ENCODE data around the gene GPR35. TPM values are rescaled to one million over a fixed set of nuclear protein-coding genes. Genes with fewer than 3 reads are reported as not detected.
"Not testable (repeated sequence)": the region's sequence is repeated elsewhere in the genome, so short reads cannot be mapped to it uniquely, and the experiment has no call there.

GPR35 gene
- polyA plus RNA-seq, 1 experiment: 0.17 TPM

DNA sequence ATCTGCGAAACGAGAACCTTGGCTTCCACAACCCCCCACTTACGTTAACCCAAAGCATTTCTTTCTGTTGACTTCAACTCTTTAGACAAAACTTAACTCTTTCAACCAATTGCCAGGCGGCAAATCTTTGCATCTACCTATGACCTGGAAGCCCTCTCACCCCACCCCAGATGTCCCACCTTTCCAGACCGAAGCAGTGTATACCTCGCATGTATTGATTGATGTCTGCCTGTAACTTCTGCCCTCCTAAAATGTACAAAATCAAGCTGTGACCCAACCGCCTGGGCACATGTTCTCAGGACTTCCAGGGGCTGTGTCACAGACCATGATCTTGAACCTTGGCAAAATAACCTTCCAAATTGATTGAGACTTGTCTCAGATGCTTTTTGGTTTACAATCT, 45.1 kb downstream of the GPR35 start:
- ChIA-PET POLR2A (no interaction called here), CTCF (no interaction called here)
- no peak for DNase-seq (ENCODE audit: low read depth)
- Histone ChIP-seq H3K4me3 (ENCODE audit: low read depth, low read length) (no peak overlapping the region), H3K36me3 (ENCODE audit: control insufficient read depth, insufficient read depth, low read length) (no peaks in the 10 kb centered on the region), H3K27me3 (ENCODE audit: control insufficient read depth, insufficient read depth, low read length) (peaks cover 8% of the 10 kb centered on the region)
- TF ChIP-seq, protein P1, sequence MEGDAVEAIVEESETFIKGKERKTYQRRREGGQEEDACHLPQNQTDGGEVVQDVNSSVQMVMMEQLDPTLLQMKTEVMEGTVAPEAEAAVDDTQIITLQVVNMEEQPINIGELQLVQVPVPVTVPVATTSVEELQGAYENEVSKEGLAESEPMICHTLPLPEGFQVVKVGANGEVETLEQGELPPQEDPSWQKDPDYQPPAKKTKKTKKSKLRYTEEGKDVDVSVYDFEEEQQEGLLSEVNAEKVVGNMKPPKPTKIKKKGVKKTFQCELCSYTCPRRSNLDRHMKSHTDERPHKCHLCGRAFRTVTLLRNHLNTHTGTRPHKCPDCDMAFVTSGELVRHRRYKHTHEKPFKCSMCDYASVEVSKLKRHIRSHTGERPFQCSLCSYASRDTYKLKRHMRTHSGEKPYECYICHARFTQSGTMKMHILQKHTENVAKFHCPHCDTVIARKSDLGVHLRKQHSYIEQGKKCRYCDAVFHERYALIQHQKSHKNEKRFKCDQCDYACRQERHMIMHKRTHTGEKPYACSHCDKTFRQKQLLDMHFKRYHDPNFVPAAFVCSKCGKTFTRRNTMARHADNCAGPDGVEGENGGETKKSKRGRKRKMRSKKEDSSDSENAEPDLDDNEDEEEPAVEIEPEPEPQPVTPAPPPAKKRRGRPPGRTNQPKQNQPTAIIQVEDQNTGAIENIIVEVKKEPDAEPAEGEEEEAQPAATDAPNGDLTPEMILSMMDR (IDR thresholded peaks at IDR 0.05; ENCODE audit: insufficient read depth, low read depth, low read length): no peak

DNA sequence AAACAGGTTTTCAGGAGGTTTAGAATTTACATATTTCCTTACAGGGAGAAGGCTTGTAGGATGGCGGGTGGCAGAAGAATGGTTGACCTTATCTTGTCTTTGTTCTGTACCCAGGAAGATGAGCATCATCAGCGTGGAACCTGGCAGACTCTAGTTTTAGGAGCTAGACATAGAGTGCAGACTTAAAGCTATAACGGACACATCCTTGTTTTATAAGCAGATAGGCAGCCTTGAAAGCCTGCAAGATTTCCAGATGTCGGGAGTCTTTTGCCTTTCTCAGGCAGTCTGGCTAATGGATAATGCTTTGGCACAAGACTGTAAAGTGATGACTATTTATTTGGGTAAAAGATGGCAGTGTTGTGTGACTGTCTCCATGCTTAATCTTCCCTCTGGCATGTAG, 45.7 kb downstream of the GPR35 start:
- H3K36me3 ChIP-seq (ENCODE audit: control insufficient read depth, insufficient read depth, low read length): no peaks in the 10 kb centered on the region
- peaks cover 8% of the 10 kb centered on the region for H3K27me3 ChIP-seq (ENCODE audit: control insufficient read depth, insufficient read depth, low read length)
- no peak overlapping the region for H3K4me3 ChIP-seq (ENCODE audit: low read depth, low read length)
- CTCF ChIA-PET: no interaction called here
- TF ChIP-seq, protein P1 (IDR thresholded peaks at IDR 0.05; ENCODE audit: insufficient read depth, low read depth, low read length): no peak
- POLR2A ChIA-PET: no interaction called here
- DNase-seq (ENCODE audit: low read depth): no peak

DNA sequence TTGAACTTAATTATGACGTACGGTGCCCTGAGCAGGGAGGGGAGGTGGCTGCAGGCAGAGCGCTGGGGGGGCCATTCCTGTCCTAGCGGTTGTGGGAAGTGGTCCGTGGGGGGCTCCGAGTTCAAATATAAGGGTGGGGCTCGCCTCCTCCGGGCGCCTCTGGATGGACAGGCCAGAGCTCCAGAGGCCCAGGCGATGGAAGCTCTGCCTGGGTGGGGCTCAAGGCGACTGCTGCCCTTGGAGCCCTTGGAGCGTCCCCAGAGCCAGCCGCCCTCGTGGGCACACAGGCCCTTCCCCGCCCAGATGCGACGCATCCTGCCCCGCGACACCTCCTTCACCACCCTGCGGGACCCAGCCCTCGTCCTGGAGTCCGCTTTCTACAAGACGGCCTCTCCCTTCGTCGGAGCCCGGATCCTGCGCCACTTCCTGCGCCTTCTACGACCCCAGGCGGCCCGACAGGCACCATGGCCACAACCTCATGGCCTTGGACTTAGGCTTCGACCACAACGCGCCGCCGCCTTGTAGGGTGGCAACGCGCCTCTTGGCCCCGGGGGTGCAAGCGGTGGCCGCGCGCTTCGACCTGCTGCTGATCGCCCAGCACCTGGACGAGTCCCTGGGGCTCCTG, 46.9 kb downstream of the GPR35 start:
- CTCF ChIA-PET: no interaction called here
- Histone ChIP-seq H3K27me3 (ENCODE audit: control insufficient read depth, insufficient read depth, low read length) (peaks cover 8% of the 10 kb centered on the region), H3K36me3 (ENCODE audit: control insufficient read depth, insufficient read depth, low read length) (no peaks in the 10 kb centered on the region), H3K4me3 (ENCODE audit: low read depth, low read length) (no peak overlapping the region)
- POLR2A ChIA-PET: no interaction called here
- TF ChIP-seq, protein P1 (IDR thresholded peaks at IDR 0.05; ENCODE audit: insufficient read depth, low read depth, low read length): no peak
- DNase-seq (ENCODE audit: low read depth): no peak

DNA sequence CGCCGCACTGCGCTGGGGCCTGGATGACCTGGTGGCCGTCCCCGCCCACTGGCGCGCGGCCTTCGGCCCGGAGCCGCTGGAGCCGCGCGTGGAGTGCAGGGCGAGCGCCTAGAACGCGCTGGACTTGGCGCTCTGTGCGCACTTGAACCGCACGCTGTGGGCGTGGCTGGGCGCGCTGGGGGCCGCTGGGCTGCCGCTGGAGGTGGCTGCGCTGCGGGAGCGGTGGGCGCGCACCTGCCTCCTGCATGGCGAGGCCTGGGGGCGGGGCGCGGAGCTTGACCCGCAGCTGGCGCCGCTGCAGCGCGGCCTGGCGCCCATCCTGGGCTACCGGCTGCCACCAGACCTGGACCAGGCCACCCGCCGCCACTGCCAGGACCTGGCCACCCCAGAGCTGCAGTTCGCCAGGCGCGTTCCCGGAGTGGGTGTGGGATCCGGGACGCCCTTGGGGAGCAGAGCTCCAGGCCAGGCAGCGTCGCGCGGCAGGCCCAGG, 47.5 kb downstream of the GPR35 start:
- ChIA-PET CTCF (no interaction called here), POLR2A (no interaction called here)
- TF ChIP-seq, protein P1 (IDR thresholded peaks at IDR 0.05; ENCODE audit: insufficient read depth, low read depth, low read length): no peak
- H3K4me3 ChIP-seq (ENCODE audit: low read depth, low read length): no peak overlapping the region
- peaks cover 8% of the 10 kb centered on the region for H3K27me3 ChIP-seq (ENCODE audit: control insufficient read depth, insufficient read depth, low read length)
- no peak for DNase-seq (ENCODE audit: low read depth)
- H3K36me3 ChIP-seq (ENCODE audit: control insufficient read depth, insufficient read depth, low read length): no peaks in the 10 kb centered on the region

DNA sequence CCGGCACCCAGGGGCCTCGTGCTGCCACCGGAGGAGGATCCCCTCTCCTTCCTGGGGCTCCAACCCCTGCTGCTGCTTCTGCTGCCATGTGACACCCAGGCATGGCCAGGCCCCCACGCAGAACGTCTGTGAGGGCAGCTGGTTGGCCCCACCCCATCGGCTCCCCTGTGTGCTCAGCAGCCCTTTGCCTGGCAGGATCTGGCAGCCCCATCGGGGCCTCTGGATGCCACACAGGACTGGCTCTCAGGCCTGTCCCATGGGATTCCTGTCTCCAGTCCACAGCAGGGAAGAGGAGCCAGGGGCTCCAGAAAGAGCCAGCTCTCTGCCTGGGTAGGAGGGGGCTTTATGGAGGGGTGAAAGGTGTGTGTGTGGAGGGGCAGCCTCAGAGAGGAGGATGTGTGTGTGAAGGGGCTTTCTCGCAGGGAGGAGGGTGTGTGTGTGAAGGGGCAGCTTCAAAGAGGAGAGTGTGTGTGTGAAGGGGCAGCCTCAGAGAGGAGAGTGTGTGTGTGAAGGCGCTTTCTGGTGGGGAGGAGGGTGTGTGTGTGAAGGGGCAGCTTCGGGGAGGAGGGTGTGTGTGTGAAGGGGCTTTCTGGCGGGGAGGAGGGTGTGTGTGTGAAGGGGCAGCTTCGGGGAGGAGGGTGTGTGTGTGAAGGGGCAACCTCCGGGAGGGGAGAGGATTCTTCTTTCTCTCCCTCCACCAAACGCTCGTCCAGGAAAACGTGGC, 49.3 kb downstream of the GPR35 start:
- POLR2A ChIA-PET; H3K4me3 ChIP-seq (ENCODE audit: low read depth, low read length); CTCF ChIA-PET; DNase-seq (ENCODE audit: low read depth); H3K27me3 ChIP-seq (ENCODE audit: control insufficient read depth, insufficient read depth, low read length); H3K36me3 ChIP-seq (ENCODE audit: control insufficient read depth, insufficient read depth, low read length): not testable (repeated sequence)

DNA sequence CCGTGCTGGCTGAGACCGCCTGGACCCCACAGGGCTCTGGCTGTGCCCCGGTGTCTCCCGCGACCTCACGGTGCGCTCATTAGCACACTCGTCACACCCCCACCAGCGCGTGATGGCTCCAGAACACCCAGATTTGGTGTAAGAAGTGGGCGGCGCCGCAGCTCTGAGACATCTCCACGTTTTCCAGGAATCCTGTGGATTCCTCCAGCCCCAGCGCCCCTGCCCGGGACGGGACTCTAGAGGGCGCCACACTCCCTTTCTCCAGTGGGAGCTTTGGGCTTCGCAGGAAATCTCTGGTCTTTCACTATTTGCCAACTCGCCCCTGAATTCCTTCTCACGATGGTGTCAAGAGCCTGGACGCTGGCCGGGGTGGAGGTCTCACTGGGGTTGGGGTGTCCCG, 50.1 kb downstream of the GPR35 start:
- H3K36me3 ChIP-seq (ENCODE audit: control insufficient read depth, insufficient read depth, low read length); DNase-seq (ENCODE audit: low read depth); POLR2A ChIA-PET; H3K27me3 ChIP-seq (ENCODE audit: control insufficient read depth, insufficient read depth, low read length); CTCF ChIA-PET; H3K4me3 ChIP-seq (ENCODE audit: low read depth, low read length): not testable (repeated sequence)

DNA sequence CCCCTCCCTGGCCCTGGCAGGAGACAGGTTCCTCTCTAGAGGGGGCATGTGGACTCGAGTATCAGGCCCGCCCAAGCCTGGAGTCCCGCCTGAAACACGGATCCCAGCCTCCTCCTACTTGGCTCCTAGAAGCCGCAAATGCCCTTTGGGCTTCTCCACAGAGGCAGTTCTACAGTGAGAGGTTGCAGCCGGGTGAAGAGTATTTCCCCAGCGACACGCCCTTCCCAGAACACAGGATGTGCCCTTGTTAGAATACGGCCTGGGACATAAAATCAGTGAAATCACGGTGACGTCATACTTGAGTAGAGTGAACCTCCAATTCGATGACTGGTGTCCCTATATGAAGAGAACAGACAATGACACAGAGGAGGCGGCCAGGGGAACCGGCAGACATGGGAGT, 52.8 kb downstream of the GPR35 start:
- DNase-seq (ENCODE audit: low read depth); H3K27me3 ChIP-seq (ENCODE audit: control insufficient read depth, insufficient read depth, low read length); H3K36me3 ChIP-seq (ENCODE audit: control insufficient read depth, insufficient read depth, low read length); CTCF ChIA-PET; H3K4me3 ChIP-seq (ENCODE audit: low read depth, low read length); POLR2A ChIA-PET: not testable (repeated sequence)

DNA sequence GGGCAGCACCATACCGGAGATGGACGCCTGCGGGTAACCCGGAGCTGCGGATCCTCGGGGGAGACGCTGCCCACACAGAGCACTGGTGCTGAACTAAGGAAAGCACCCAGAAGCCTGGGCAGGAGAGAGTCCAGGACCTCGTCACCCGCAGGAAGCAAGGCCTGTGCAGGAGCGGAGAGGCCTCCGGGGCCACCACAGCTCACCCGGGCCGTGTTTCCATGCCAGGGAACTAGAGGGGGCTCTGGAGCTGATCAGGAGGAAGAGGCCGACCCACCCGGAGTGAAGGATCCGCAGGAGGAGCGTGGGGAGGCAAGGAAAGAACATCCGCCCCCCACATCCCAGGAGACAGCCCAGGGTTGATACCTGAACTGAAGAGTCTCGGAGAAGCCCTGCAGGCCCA, 53.6 kb downstream of the GPR35 start:
- POLR2A ChIA-PET; H3K27me3 ChIP-seq (ENCODE audit: control insufficient read depth, insufficient read depth, low read length); H3K36me3 ChIP-seq (ENCODE audit: control insufficient read depth, insufficient read depth, low read length); H3K4me3 ChIP-seq (ENCODE audit: low read depth, low read length); CTCF ChIA-PET; DNase-seq (ENCODE audit: low read depth): not testable (repeated sequence)

DNA sequence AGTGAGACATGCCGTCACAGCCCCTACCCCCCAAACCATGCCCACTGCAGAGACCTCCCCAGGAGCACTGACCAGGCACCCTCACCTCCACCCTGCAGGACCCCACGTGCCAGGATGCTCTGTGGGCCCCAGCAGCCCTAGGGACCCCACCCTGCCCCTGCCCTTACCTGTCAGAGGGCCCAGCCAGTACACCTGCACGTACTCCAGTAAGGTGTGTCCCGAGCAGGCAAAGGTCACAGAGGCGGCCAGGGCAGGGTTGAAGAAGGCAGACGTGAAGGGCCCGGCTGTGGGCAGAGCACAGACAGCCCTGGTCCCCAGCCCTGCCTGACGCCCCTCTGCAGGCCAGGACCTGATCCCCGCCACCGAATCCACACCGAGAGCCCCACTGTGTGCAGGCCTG, 54.9 kb downstream of the GPR35 start:
- H3K27me3 ChIP-seq (ENCODE audit: control insufficient read depth, insufficient read depth, low read length); CTCF ChIA-PET; DNase-seq (ENCODE audit: low read depth); H3K4me3 ChIP-seq (ENCODE audit: low read depth, low read length); POLR2A ChIA-PET; H3K36me3 ChIP-seq (ENCODE audit: control insufficient read depth, insufficient read depth, low read length): not testable (repeated sequence)

Measured in BJ (cell line).